Uterus (tissue), 2 donors: ENCODE measurements around the gene WDTC1.

ENCODE experiments used
- CTCF ChIP-seq, 4 experiments: fragments of 200-600 bp in 2 of 4; fragments of 450-650 bp in 2 of 4; sonication (generic) in 2 of 4; IDR thresholded peaks; one replicate each; pipeline ENCODE4 v1.5.1; 2016 to 2019; ENCODE audit warnings: antibody characterized with exemption in 4 of 4, mild to moderate bottlenecking in 2 of 4, moderate library complexity in 1 of 4
- POLR2A ChIP-seq, 2 donors: fragments of 450-650 bp; IDR thresholded peaks; one replicate each; pipeline ENCODE4 v1.6.1; 2016; ENCODE audit warnings: antibody characterized with exemption in 2 of 2, mild to moderate bottlenecking in 1 of 2, moderate library complexity in 1 of 2

- TF ChIP-seq CTCF (IDR thresholded peaks at IDR 0.05) (no peak), POLR2A (IDR thresholded peaks at IDR 0.05) (no peak)
Measured at GRCh38 chr1:27346991-27347624, 112.7 kb downstream of the WDTC1 start.
